NB4 (cell line): ENCODE results near the gene KIAA0319L.

Experiments
- POLR2A ChIP-seq: IDR thresholded peaks from 2 replicates; pipeline ENCODE4 v1.6.1; 2011; ENCODE audit warnings: mild to moderate bottlenecking; ENCODE audit not compliant: insufficient read length; ENCODE audit errors: extremely low read depth
- TF ChIP-seq, protein P1 (sequence below): IDR thresholded peaks from one replicate; pipeline ENCODE4 v1.5.1; 2012; ENCODE audit warnings: low read depth, low read length
- TF ChIP-seq, protein P2 (sequence below): IDR thresholded peaks from 2 replicates; pipeline ENCODE4 v1.6.1; 2011; ENCODE audit warnings: low read depth, low read length

DNA sequence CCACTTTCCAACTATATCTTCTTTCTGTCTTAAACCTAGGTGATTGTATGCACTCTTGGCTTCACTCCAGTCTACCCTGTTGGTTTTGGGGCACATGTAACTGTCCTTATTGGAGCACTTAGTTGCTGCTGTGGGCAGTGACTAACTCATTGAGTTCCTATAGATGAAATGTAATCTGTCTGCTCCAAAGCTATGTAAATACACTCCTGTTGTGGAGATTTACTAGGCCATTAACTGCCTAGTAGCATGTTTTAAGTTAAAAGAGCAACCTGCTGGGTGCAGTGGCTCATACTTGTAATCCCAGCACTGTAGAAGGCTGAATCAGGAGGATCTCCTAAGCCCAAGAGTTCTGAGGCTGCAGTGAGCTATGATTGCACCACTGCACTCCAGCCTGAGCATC is 151.1 kb downstream of the KIAA0319L start:
- TF ChIP-seq, protein P1, sequence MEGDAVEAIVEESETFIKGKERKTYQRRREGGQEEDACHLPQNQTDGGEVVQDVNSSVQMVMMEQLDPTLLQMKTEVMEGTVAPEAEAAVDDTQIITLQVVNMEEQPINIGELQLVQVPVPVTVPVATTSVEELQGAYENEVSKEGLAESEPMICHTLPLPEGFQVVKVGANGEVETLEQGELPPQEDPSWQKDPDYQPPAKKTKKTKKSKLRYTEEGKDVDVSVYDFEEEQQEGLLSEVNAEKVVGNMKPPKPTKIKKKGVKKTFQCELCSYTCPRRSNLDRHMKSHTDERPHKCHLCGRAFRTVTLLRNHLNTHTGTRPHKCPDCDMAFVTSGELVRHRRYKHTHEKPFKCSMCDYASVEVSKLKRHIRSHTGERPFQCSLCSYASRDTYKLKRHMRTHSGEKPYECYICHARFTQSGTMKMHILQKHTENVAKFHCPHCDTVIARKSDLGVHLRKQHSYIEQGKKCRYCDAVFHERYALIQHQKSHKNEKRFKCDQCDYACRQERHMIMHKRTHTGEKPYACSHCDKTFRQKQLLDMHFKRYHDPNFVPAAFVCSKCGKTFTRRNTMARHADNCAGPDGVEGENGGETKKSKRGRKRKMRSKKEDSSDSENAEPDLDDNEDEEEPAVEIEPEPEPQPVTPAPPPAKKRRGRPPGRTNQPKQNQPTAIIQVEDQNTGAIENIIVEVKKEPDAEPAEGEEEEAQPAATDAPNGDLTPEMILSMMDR, result no peak
- TF ChIP-seq POLR2A, result no peak
- TF ChIP-seq, protein P2, sequence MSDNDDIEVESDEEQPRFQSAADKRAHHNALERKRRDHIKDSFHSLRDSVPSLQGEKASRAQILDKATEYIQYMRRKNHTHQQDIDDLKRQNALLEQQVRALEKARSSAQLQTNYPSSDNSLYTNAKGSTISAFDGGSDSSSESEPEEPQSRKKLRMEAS, result no peak
